ENCODE data around the gene DNAJC25.

DNAJC25 gene

GRCh38 chr9:111599092-111599954 is 31.8 kb upstream of the DNAJC25 start, which contains the start of gene PTGR1:
Gene PTGR1, minus strand, starts transcription at chr9:111599647. Its CDS starts 2,225 bp downstream, at chr9:111597422.
- TF ChIP-seq EZH2phosphoT487 (conservative IDR thresholded peaks at IDR 0.05; ENCODE audit: low read length) (no peak), CTCF (IDR thresholded peaks at IDR 0.05; ENCODE audit: insufficient read depth, low read length, poor library complexity, severe bottlenecking) (no peak)
- H3F3A ChIP-seq (ENCODE audit: insufficient read depth): no peaks in the 10 kb centered on the region
- H3K9ac ChIP-seq (ENCODE audit: low read length): no peak within 1 kb of the TSS

GRCh38 chr9:111599955-111600343 is 31.2 kb upstream of the DNAJC25 start:
- Histone ChIP-seq H3K79me2 (ENCODE audit: insufficient read depth, low read length) (no peaks in the 10 kb centered on the region), H3K36me3 (ENCODE audit: low read length) (no peaks in the 10 kb centered on the region), H2AFZ (ENCODE audit: low read depth, low read length, severe bottlenecking) (no peak overlapping the region), H3F3A (ENCODE audit: insufficient read depth) (no peaks in the 10 kb centered on the region), H3K27me3 (ENCODE audit: low read length) (no peaks in the 10 kb centered on the region), H4K20me1 (ENCODE audit: low read depth, low read length) (no peaks in the 10 kb centered on the region), H3K4me3 (ENCODE audit: insufficient read depth, low read length, poor library complexity, severe bottlenecking) (no peak overlapping the region), H3K27ac (ENCODE audit: low read depth, low read length) (no peak overlapping the region), H3K9me3 (ENCODE audit: insufficient read depth, low read length) (no peaks in the 10 kb centered on the region), H3K4me2 (ENCODE audit: low read depth, low read length, poor library complexity, severe bottlenecking) (no peak overlapping the region), H3K9me2 (replicated peaks; ENCODE audit: insufficient read depth, low read length) (no peaks in the 10 kb centered on the region), H3K9ac (ENCODE audit: low read length) (no peak overlapping the region)
- TF ChIP-seq CTCF (IDR thresholded peaks at IDR 0.05; ENCODE audit: insufficient read depth, low read length, poor library complexity, severe bottlenecking) (no peak), EZH2phosphoT487 (conservative IDR thresholded peaks at IDR 0.05; ENCODE audit: low read length) (no peak)

More at GRCh38 chr9:111599092-111599954, 31.8 kb upstream of the DNAJC25 start, which contains the start of gene PTGR1:
- peak within 1 kb of the TSS; percentile 56 for H3K4me2 ChIP-seq (ENCODE audit: low read depth, low read length, poor library complexity, severe bottlenecking)
- no peaks in the 10 kb centered on the region for H4K20me1 ChIP-seq (ENCODE audit: low read depth, low read length)
- H3K4me3 ChIP-seq (ENCODE audit: insufficient read depth, low read length, poor library complexity, severe bottlenecking): no peak within 1 kb of the TSS
- H3K9me2 ChIP-seq (replicated peaks; ENCODE audit: insufficient read depth, low read length): no peaks in the 10 kb centered on the region
- no peaks in the 10 kb centered on the region for H3K27me3 ChIP-seq (ENCODE audit: low read length)
- H3K36me3 ChIP-seq (ENCODE audit: low read length): no peaks in the 10 kb centered on the region
- no peak within 1 kb of the TSS for H2AFZ ChIP-seq (ENCODE audit: low read depth, low read length, severe bottlenecking)
- no peak within 1 kb of the TSS for H3K27ac ChIP-seq (ENCODE audit: low read depth, low read length)
- no peaks in the 10 kb centered on the region for H3K79me2 ChIP-seq (ENCODE audit: insufficient read depth, low read length)
- H3K9me3 ChIP-seq (ENCODE audit: insufficient read depth, low read length): no peaks in the 10 kb centered on the region

DNA sequence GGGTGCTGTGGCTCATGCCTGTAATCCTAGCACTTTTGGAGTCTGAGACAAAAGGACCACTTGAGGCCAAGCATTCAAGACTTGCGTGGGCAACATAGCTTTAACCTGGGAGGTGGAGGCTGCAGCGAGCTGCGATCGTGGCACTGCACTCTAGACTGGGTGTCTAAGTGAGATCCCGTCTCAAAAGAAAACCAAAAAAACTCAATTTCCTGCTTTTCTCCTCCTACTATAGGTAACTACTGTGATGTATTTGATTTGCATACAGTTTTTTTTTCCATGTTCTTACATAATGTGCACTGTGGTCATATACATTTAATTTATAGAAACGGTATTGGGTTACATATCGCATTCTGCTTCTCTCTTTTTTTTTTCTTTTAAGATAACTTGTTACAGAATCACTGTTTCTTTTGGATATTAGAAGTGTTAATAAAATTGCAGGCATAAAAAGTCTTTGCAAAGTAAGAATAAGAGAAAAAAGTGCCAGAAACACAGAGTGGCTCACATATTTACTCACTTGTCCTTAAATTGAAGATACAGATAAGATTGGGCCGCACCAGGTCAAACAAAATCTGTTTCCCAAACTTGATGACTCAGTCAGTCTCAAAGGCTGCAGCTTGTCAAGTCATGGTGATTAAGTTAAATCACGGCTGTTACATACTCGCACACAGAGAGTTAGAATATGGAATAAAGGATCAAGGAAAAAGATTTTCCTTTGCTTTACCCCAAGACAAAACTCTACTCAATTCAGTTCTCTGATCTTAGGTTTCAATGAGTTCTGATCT is 29.7 kb upstream of the DNAJC25 start:
- Histone ChIP-seq H3K27me3 (ENCODE audit: low read length) (no peaks in the 10 kb centered on the region), H3F3A (ENCODE audit: insufficient read depth) (no peaks in the 10 kb centered on the region), H3K4me3 (ENCODE audit: insufficient read depth, low read length, poor library complexity, severe bottlenecking) (no peak overlapping the region), H3K27ac (ENCODE audit: low read depth, low read length) (no peak overlapping the region), H3K4me2 (ENCODE audit: low read depth, low read length, poor library complexity, severe bottlenecking) (no peak overlapping the region), H2AFZ (ENCODE audit: low read depth, low read length, severe bottlenecking) (no peak overlapping the region), H4K20me1 (ENCODE audit: low read depth, low read length) (no peaks in the 10 kb centered on the region), H3K9ac (ENCODE audit: low read length) (no peak overlapping the region), H3K9me3 (ENCODE audit: insufficient read depth, low read length) (no peaks in the 10 kb centered on the region), H3K36me3 (ENCODE audit: low read length) (no peaks in the 10 kb centered on the region), H3K9me2 (replicated peaks; ENCODE audit: insufficient read depth, low read length) (no peaks in the 10 kb centered on the region), H3K79me2 (ENCODE audit: insufficient read depth, low read length) (no peaks in the 10 kb centered on the region)
- TF ChIP-seq CTCF (IDR thresholded peaks at IDR 0.05; ENCODE audit: insufficient read depth, low read length, poor library complexity, severe bottlenecking) (no peak), EZH2phosphoT487 (conservative IDR thresholded peaks at IDR 0.05; ENCODE audit: low read length) (no peak)

All from SU-DHL-6 (cell line).